Femur (tissue), 1 donor: ENCODE data around the gene C11orf42.

Source experiments
- DNase-seq: peaks from one replicate; pipeline ENCODE4 v3.0.0-alpha.2; 2017

C11orf42 gene

GRCh38 chr11:6205366-6205765 is at the start of gene C11orf42:
Gene C11orf42 (plus strand): TSS chr11:6205557. CDS start chr11:6205616, 59 bp downstream.
- no peak for DNase-seq

GRCh38 chr11:6156628-6157359 is 48.6 kb upstream of the C11orf42 start:
- no peak for DNase-seq

- DNase-seq: no peak
Observed at GRCh38 chr11:6170226-6170625, 35.1 kb upstream of the C11orf42 start, which contains the start of gene OR52B2. Gene OR52B2 (minus strand): TSS chr11:6170326. CDS start chr11:6170326, 0 bp downstream.

- no peak for DNase-seq
Observed at GRCh38 chr11:6175440-6175839, 29.9 kb upstream of the C11orf42 start.

GRCh38 chr11:6191742-6192141 is 13.6 kb upstream of the C11orf42 start:
- DNase-seq: no peak

- DNase-seq: no peak
Observed at GRCh38 chr11:6194065-6194581, 11.2 kb upstream of the C11orf42 start.

GRCh38 chr11:6196396-6196795 is 9.0 kb upstream of the C11orf42 start:
- DNase-seq: no peak

GRCh38 chr11:6197466-6198200 is 7.7 kb upstream of the C11orf42 start:
- no peak for DNase-seq

- DNase-seq: no peak
Observed at GRCh38 chr11:6199174-6199810, 6.1 kb upstream of the C11orf42 start, which contains the start of gene OR52W1. Gene OR52W1 (plus strand): TSS chr11:6199224. CDS start chr11:6199224, 0 bp downstream.

- DNase-seq: peak; percentile 56
Observed at GRCh38 chr11:6200975-6201374, 4.4 kb upstream of the C11orf42 start.

- no peak for DNase-seq
Observed at GRCh38 chr11:6201481-6201880, 3.9 kb upstream of the C11orf42 start.

GRCh38 chr11:6202041-6202440 is 3.3 kb upstream of the C11orf42 start:
- DNase-seq: no peak

- DNase-seq: no peak
Observed at GRCh38 chr11:6203327-6203726, 2.0 kb upstream of the C11orf42 start.

- no peak for DNase-seq
Observed at GRCh38 chr11:6204706-6205105, 651 bp upstream of the C11orf42 start.

GRCh38 chr11:6206456-6207180 is 1.3 kb downstream of the C11orf42 start:
- no peak for DNase-seq

GRCh38 chr11:6209801-6210200 is 4.4 kb downstream of the C11orf42 start:
- no peak for DNase-seq

- no peak for DNase-seq
Observed at GRCh38 chr11:6210274-6210955, 5.1 kb downstream of the C11orf42 start.

- DNase-seq: no peak
Observed at GRCh38 chr11:6214530-6214929, 9.2 kb downstream of the C11orf42 start.

GRCh38 chr11:6216501-6216900 is 11.1 kb downstream of the C11orf42 start:
- no peak for DNase-seq

- no peak for DNase-seq
Observed at GRCh38 chr11:6217722-6218121, 12.4 kb downstream of the C11orf42 start.

- DNase-seq: no peak
Observed at GRCh38 chr11:6219359-6219758, 14.0 kb downstream of the C11orf42 start.

- no peak for DNase-seq
Observed at GRCh38 chr11:6223854-6224253, 18.5 kb downstream of the C11orf42 start.
